GM10266 (cell line): ENCODE data around the gene TBC1D7.

Experiments
- DNase-seq: peaks from one replicate; pipeline ENCODE4 v3.0.0; 2012; ENCODE audit errors: extremely low spot score
- TF ChIP-seq, protein P1 (sequence below): IDR thresholded peaks from 2 replicates; pipeline ENCODE4 v1.5.1; 2012; ENCODE audit warnings: mild to moderate bottlenecking, low read depth; ENCODE audit not compliant: control insufficient read depth, insufficient read depth; ENCODE audit errors: missing control alignments

TBC1D7 gene

DNA sequence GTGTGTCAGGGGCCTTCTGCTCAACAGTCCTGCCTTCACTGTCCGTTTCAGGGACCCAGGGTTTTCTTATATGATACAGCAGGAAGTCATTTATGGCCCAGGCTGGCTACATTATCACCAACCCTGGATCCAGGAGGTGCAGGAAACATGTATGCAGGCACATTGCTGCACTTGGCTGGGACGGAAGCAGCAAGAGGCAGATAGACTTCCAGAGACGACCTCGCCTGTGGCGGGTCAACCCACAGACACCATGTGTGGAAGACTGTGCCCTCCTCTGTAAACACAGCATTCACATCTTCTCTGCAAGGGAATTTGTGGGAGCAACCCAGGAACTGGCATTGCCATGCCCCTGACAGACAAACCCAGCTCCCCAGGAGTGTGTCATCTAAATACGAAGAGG, 43.7 kb downstream of the TBC1D7 start:
- no peak for DNase-seq
- TF ChIP-seq, protein P1, sequence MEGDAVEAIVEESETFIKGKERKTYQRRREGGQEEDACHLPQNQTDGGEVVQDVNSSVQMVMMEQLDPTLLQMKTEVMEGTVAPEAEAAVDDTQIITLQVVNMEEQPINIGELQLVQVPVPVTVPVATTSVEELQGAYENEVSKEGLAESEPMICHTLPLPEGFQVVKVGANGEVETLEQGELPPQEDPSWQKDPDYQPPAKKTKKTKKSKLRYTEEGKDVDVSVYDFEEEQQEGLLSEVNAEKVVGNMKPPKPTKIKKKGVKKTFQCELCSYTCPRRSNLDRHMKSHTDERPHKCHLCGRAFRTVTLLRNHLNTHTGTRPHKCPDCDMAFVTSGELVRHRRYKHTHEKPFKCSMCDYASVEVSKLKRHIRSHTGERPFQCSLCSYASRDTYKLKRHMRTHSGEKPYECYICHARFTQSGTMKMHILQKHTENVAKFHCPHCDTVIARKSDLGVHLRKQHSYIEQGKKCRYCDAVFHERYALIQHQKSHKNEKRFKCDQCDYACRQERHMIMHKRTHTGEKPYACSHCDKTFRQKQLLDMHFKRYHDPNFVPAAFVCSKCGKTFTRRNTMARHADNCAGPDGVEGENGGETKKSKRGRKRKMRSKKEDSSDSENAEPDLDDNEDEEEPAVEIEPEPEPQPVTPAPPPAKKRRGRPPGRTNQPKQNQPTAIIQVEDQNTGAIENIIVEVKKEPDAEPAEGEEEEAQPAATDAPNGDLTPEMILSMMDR = no peak

DNA sequence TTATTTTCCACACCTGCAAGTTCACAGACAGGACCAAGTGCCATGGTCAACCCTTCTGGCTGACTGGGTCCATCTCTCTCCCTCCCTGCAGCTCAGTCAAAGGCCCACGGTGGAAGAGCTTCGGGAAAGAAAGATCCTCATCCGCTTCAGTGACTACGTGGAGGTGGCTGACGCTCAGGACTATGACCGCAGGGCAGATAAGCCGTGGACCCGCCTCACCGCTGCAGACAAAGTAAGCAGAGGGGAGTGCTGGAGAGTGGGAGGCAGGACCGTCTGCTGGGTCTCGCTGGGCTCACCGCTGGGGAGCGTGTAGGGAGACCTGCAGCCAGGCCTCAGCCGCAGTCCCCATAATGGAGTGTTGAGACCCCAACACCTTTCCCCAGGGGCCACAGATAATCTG, 45.0 kb downstream of the TBC1D7 start:
- TF ChIP-seq, protein P1 = no peak
- no peak for DNase-seq

DNA sequence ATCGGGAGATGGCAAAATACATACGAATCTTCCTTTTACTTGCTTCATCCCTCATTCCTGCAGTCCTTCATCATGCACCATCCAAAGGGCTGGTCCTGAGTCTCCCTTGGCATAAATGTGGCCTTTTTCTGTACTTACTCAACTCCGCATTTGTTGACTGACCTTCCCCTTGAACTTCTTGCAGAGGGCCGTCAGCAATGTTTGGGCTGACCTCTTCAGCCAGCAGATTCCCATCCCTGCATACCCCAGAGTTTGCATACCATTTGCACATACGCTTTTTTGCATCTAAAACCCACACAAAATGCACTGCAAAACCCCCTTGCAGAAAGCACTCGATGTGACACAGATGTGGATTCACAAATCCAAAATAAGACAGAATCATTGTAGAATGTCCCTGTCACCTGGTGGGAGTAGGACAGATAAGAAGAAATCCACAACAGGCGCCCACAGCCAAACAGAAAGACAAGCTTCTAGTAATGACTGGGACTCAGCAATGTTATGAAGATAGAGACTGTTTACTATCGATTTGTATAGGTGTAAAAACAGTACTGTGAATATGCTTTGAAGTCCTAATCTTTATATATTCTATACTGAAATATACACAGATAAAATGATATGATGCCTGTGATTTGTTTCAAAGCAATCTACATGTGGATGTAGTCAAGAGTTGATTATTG, 45.8 kb downstream of the TBC1D7 start:
- TF ChIP-seq, protein P1 = no peak
- DNase-seq = no peak

DNA sequence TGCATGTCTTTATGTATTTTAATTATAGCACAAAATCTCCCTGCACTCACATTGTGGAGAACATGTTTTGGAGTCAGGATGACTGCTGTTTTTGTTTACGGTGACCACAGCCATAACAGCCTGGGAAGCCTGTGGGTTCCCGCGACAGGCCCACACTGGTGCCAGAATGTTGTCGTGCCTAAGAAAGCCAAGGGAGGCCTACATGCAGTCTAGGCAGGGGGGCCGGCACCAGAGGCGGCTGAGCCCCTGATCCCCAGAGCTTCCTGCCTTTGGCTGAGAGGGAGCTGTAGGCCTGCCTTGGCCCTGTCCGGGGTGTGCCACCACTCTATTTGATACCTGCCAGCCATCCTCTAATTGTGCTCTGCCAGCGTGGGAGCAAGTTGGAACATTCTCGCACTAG, 46.7 kb downstream of the TBC1D7 start:
- TF ChIP-seq, protein P1 = no peak
- DNase-seq = no peak

DNA sequence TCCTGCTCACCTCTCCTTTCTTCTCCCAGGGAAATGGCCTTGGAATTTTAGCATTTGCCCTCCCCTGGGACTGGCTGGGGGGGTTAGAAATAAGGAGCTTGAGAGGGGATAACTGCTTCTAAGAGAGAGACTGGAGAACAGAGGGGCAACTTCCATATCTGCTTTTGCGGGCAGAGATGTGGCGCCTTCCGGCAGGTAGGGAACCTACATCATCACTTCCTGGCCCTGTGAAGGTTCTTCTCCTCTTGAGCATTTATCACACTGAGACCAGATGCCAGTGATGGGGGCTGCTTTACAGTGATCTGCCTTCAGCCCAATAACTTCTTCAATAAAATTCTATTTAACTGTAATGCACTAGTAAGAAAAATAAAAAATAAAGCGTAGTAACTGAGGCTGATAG, 48.1 kb downstream of the TBC1D7 start:
- DNase-seq = no peak
- TF ChIP-seq, protein P1 = no peak

DNA sequence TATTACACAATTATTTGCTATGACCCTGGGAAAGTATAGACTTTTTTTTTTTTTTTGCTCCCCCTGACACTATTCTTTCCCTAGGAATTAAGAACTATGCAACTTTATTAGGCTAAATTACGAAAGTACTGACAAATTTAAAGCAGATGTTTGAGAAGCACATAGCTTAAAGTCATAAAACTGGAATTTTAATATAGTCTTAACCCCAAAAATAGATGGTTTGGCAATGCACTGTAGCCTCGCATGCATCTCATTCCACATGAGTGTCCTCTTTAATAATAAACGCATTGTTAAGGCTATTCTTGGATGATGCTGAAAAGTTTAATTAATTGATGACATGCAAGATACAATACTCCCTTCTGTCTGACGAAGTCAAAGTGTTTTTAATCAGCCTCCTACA, 49.3 kb downstream of the TBC1D7 start:
- TF ChIP-seq, protein P1 = no peak
- no peak for DNase-seq

DNA sequence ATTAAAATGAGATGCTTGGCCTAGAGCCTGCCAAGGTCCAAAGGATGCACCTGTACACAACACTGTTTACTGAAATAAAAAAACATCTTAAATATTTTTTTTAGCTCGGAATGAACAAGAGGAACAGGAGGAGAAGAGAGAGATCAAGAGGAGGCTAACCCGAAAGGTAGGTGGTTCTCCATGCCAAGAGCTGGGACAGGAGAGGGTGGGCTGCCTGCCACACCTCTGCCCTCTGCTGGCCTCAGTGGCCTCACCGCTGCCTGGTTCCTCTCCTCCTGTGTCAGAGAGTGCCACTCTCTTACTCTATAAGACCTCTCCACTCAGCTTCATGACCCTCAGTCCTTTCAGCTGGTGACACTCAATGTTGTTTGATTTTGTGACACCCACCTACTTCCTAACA, 50.2 kb downstream of the TBC1D7 start:
- no peak for DNase-seq
- TF ChIP-seq, protein P1 = peak; percentile 47
